ENCODE measurements around the gene NBAS.
"Not testable (repeated sequence)": the region's sequence is repeated elsewhere in the genome, so short reads cannot be mapped to it uniquely, and the experiment has no call there.

The NBAS gene

GRCh38 chr2:15557887-15558311 lies 3.2 kb downstream of the NBAS start:
- no peak for DNase-seq

GRCh38 chr2:15556311-15556930 lies 4.7 kb downstream of the NBAS start:
- no peak for DNase-seq

GRCh38 chr2:15555760-15556193 lies 5.4 kb downstream of the NBAS start:
- DNase-seq, result no peak

- no peak for DNase-seq
These were observed 6.5 kb downstream of the NBAS start for GRCh38 chr2:15554525-15555218.

GRCh38 chr2:15553951-15554350 lies 7.2 kb downstream of the NBAS start:
- DNase-seq, result no peak

GRCh38 chr2:15553519-15553918 lies 7.6 kb downstream of the NBAS start:
- no peak for DNase-seq

GRCh38 chr2:15548974-15549373 lies 12.2 kb downstream of the NBAS start:
- DNase-seq, result no peak

- no peak for DNase-seq
These were observed 13.8 kb downstream of the NBAS start for GRCh38 chr2:15547115-15547876.

GRCh38 chr2:15546297-15547098 lies 14.6 kb downstream of the NBAS start:
- no peak for DNase-seq

- DNase-seq, result no peak
These were observed 16.9 kb downstream of the NBAS start for GRCh38 chr2:15544227-15544626.

GRCh38 chr2:15543541-15543940 lies 17.6 kb downstream of the NBAS start:
- DNase-seq, result no peak

- DNase-seq, result no peak
These were observed 18.1 kb downstream of the NBAS start for GRCh38 chr2:15543053-15543452.

- not testable (repeated sequence) for DNase-seq
These were observed 18.9 kb downstream of the NBAS start for GRCh38 chr2:15542269-15542668.

- not testable (repeated sequence) for DNase-seq
These were observed 20.6 kb downstream of the NBAS start for GRCh38 chr2:15540523-15540922.

GRCh38 chr2:15539999-15540398 lies 21.1 kb downstream of the NBAS start:
- DNase-seq, result no peak

GRCh38 chr2:15538792-15539191 lies 22.3 kb downstream of the NBAS start:
- no peak for DNase-seq

- DNase-seq, result no peak
These were observed 27.2 kb downstream of the NBAS start for GRCh38 chr2:15533860-15534480.

GRCh38 chr2:15532996-15533395 lies 28.1 kb downstream of the NBAS start:
- DNase-seq, result no peak

- no peak for DNase-seq
These were observed 29.9 kb downstream of the NBAS start for GRCh38 chr2:15531095-15531854.

- no peak for DNase-seq
These were observed 33.9 kb downstream of the NBAS start for GRCh38 chr2:15527074-15527739.

- DNase-seq, result no peak
These were observed 39.4 kb downstream of the NBAS start for GRCh38 chr2:15521641-15522181.

All from NCI-H345 (cell line).